GM23338 (cell line): ENCODE results near the gene COG2. TPM values are rescaled to one million over a fixed set of nuclear protein-coding genes. Genes with fewer than 3 reads are reported as not detected.

ENCODE experiments used
- ATAC-seq: fragments of 200-7000 bp; cut with Tn5 transposase; 3 replicates; pipeline ENCODE4 v1.9.1; 2020
- DNase-seq: peaks from one replicate; pipeline ENCODE4 v3.0.0-alpha.2; 2015; ENCODE audit warnings: low spot score
- H2AFZ ChIP-seq: fragments of 200-600 bp; sonication (generic); 2 replicates; pipeline ENCODE4 v1.8.0; 2016; ENCODE audit warnings: antibody characterized with exemption, mild to moderate bottlenecking, moderate library complexity
- H3F3A ChIP-seq: fragments of 200-600 bp; sonication (generic); replicated peaks from 2 replicates; pipeline ENCODE4 v1.8.0; 2017; ENCODE audit warnings: antibody characterized with exemption, mixed run types, low read depth
- H3K27ac ChIP-seq: fragments of 200-600 bp; sonication (generic); 2 replicates; pipeline ENCODE4 v1.6.1; 2016; ENCODE audit warnings: low read depth
- H3K27me3 ChIP-seq: fragments of 200-600 bp; sonication (generic); 2 replicates; pipeline ENCODE4 v1.8.0; 2016; ENCODE audit warnings: mild to moderate bottlenecking, mixed run types, moderate library complexity; ENCODE audit not compliant: insufficient read depth
- H3K36me3 ChIP-seq: fragments of 200-600 bp; sonication (generic); 2 replicates; pipeline ENCODE4 v1.8.0; 2016; ENCODE audit warnings: mild to moderate bottlenecking; ENCODE audit not compliant: insufficient read depth
- H3K4me1 ChIP-seq: fragments of 200-600 bp; sonication (generic); 2 replicates; pipeline ENCODE4 v1.8.0; 2016; ENCODE audit warnings: mild to moderate bottlenecking, moderate library complexity; ENCODE audit not compliant: insufficient read depth
- H3K4me2 ChIP-seq: fragments of 200-600 bp; sonication (generic); 2 replicates; pipeline ENCODE4 v1.7.1; 2017; ENCODE audit warnings: mixed run types
- H3K4me3 ChIP-seq: fragments of 200-600 bp; sonication (generic); 2 replicates; pipeline ENCODE4 v1.6.1; 2016; ENCODE audit warnings: mixed run types
- H3K79me2 ChIP-seq: fragments of 200-600 bp; sonication (generic); replicated peaks from 2 replicates; pipeline ENCODE4 v1.8.0; 2017; ENCODE audit warnings: mild to moderate bottlenecking; ENCODE audit not compliant: insufficient read depth
- H3K9me2 ChIP-seq: fragments of 200-600 bp; sonication (generic); 2 replicates; pipeline ENCODE4 v1.8.0; 2017; ENCODE audit not compliant: insufficient read depth
- H4K20me1 ChIP-seq: fragments of 200-600 bp; sonication (generic); replicated peaks from 2 replicates; pipeline ENCODE4 v1.8.0; 2017; ENCODE audit warnings: mild to moderate bottlenecking; ENCODE audit not compliant: insufficient read depth
- H3K27ac Mint-ChIP-seq: 2 replicates; pipeline ENCODE4 v1.8.0; 2020; ENCODE audit warnings: inconsistent platforms, mild to moderate bottlenecking, moderate library complexity, mixed read lengths
- H3K27me3 Mint-ChIP-seq: 3 replicates; pipeline ENCODE4 v1.8.0; 2022; ENCODE audit warnings: low read depth, mild to moderate bottlenecking, moderate library complexity, mixed read lengths, inconsistent platforms; ENCODE audit not compliant: insufficient read depth, poor library complexity
- H3K36me3 Mint-ChIP-seq: 3 replicates; pipeline ENCODE4 v1.8.0; 2021; ENCODE audit warnings: low read depth, mild to moderate bottlenecking, inconsistent platforms, moderate library complexity, mixed read lengths
- H3K4me1 Mint-ChIP-seq: 3 replicates; pipeline ENCODE4 v1.8.0; 2020; ENCODE audit warnings: mild to moderate bottlenecking, inconsistent platforms, mixed read lengths
- H3K4me3 Mint-ChIP-seq: 3 replicates; pipeline ENCODE4 v1.8.0; 2021; ENCODE audit warnings: moderate library complexity, mild to moderate bottlenecking, inconsistent platforms, mixed read lengths
- H3K9me3 Mint-ChIP-seq: 3 replicates; pipeline ENCODE4 v1.8.0; 2020; ENCODE audit warnings: moderate library complexity, mild to moderate bottlenecking, inconsistent platforms, mixed read lengths
- CREB1 ChIP-seq: fragments of 250-450 bp; sonication (Bioruptor Pico); IDR thresholded peaks from 2 replicates; pipeline ENCODE4 v1.5.0; 2020; ENCODE audit warnings: low read depth, mild to moderate bottlenecking, moderate library complexity
- CTCF ChIP-seq, 2 experiments: fragments of 200-600 bp in 1 of 2; sonication (generic) in 1 of 2; conservative IDR thresholded peaks; 2 replicates each; pipeline versions ENCODE4 v1.5.1 to v1.6.1; 2016 to 2017; ENCODE audit warnings: antibody characterized with exemption in 2 of 2, low read depth in 2 of 2, mild to moderate bottlenecking in 2 of 2, moderate library complexity in 1 of 2
- ETS1 ChIP-seq: IDR thresholded peaks from 2 replicates; pipeline ENCODE4 v1.6.1; 2016; ENCODE audit warnings: antibody characterized with exemption
- JUNB ChIP-seq: IDR thresholded peaks from one replicate; pipeline ENCODE4 v1.6.1; 2016; ENCODE audit warnings: antibody characterized with exemption; ENCODE audit not compliant: unreplicated experiment
- POLR2AphosphoS5 ChIP-seq: IDR thresholded peaks from 2 replicates; pipeline ENCODE4 v1.6.1; 2016; ENCODE audit warnings: antibody characterized with exemption, low read depth
- REST ChIP-seq: IDR thresholded peaks from one replicate; pipeline ENCODE4 v1.6.1; 2018; ENCODE audit warnings: antibody characterized with exemption; ENCODE audit not compliant: unreplicated experiment
- STAT1 ChIP-seq: IDR thresholded peaks from one replicate; pipeline ENCODE4 v1.6.1; 2016; ENCODE audit warnings: antibody characterized with exemption; ENCODE audit not compliant: unreplicated experiment
- ZNF114 ChIP-seq: fragments of 250-450 bp; sonication (Bioruptor Pico); IDR thresholded peaks from 2 replicates; pipeline ENCODE4 v1.5.0; 2020; ENCODE audit warnings: mild to moderate bottlenecking, moderate library complexity
- ZNF331 ChIP-seq: fragments of 250-450 bp; sonication (Bioruptor Pico); IDR thresholded peaks from 2 replicates; pipeline ENCODE4 v1.5.0; 2020; ENCODE audit warnings: low read depth, mild to moderate bottlenecking, moderate library complexity
- ZNF462 ChIP-seq: fragments of 250-450 bp; sonication (Bioruptor Pico); IDR thresholded peaks from 2 replicates; pipeline ENCODE4 v1.5.0; 2020; ENCODE audit warnings: mild to moderate bottlenecking, moderate library complexity
- polyA plus RNA-seq: library from polyadenylated mRNA; unstranded; fragments of >200 nt; fragmentation: Nextera tagmentation; extraction: Ambion mirVana; gene quantifications from 2 replicates; pipeline ENCODE4 v1.2.1, GENCODE V29; 2016
- total RNA-seq: library from RNA; depleted of rRNA; stranded (reverse); fragments of >200 nt; shearing (Covaris generic); gene quantifications from 2 replicates; pipeline ENCODE4 v1.2.3, GENCODE V29; 2014

Gene COG2
- total and polyA plus RNA-seq, 2 experiments from 2014 or later, result 35.8 to 38.5 TPM

GRCh38 chr1:230612651-230613050 lies 29.6 kb upstream of the COG2 start:
- Histone ChIP-seq H3K4me3 (no peak overlapping the region), H2AFZ (no peak overlapping the region), H3K4me2 (no peak overlapping the region), H4K20me1 (no peaks in the 10 kb centered on the region), H3K4me1 (peaks cover 26% of the 10 kb centered on the region), H3F3A (no peaks in the 10 kb centered on the region), H3K27ac (no peak overlapping the region), H3K27me3 (no peaks in the 10 kb centered on the region), H3K9me2 (no peaks in the 10 kb centered on the region), H3K36me3 (no peaks in the 10 kb centered on the region), H3K79me2 (no peaks in the 10 kb centered on the region)
- DNase-seq (no peak), ATAC-seq (no peak)
- Mint-ChIP-seq H3K4me3 (no peak overlapping the region), H3K27ac (no peak overlapping the region), H3K36me3 (no peaks in the 10 kb centered on the region), H3K4me1 (peaks cover 25% of the 10 kb centered on the region), H3K9me3 (no peaks in the 10 kb centered on the region), H3K27me3 (peaks cover 2% of the 10 kb centered on the region)
- no peak for TF ChIP-seq ZNF462 (CRISPR knock-in tag)
- TF ChIP-seq JUNB, result no peak
- TF ChIP-seq POLR2AphosphoS5, result no peak
- no peak for TF ChIP-seq STAT1
- no peak for TF ChIP-seq ETS1

- H3K36me3 ChIP-seq, result no peaks in the 10 kb centered on the region
- peaks cover 25% of the 10 kb centered on the region for H3K4me1 Mint-ChIP-seq
- no peak for ATAC-seq
- no peak overlapping the region for H3K27ac Mint-ChIP-seq
- peaks cover 16% of the 10 kb centered on the region for H3K4me1 ChIP-seq
- no peak for DNase-seq
- no peaks in the 10 kb centered on the region for H3K9me3 Mint-ChIP-seq
- no peak overlapping the region for H3K4me2 ChIP-seq
- H3K27ac ChIP-seq, result no peak overlapping the region
- no peaks in the 10 kb centered on the region for H3K79me2 ChIP-seq
- no peaks in the 10 kb centered on the region for H3K36me3 Mint-ChIP-seq
- H3F3A ChIP-seq, result no peaks in the 10 kb centered on the region
- H3K27me3 Mint-ChIP-seq, result no peaks in the 10 kb centered on the region
- no peaks in the 10 kb centered on the region for H4K20me1 ChIP-seq
- H2AFZ ChIP-seq, result no peak overlapping the region
- no peaks in the 10 kb centered on the region for H3K27me3 ChIP-seq
- H3K4me3 Mint-ChIP-seq, result no peak overlapping the region
- H3K9me2 ChIP-seq, result peaks cover 4% of the 10 kb centered on the region; the same call in 1 of the 2 replicates
- no peak overlapping the region for H3K4me3 ChIP-seq
- no peak for TF ChIP-seq JUNB
- no peak for TF ChIP-seq STAT1
- TF ChIP-seq CTCF (conservative IDR thresholded peaks at IDR 0.05; ENCODE audit: low read depth in 2 of 2), result no peak
- no peak for TF ChIP-seq CREB1 (CRISPR knock-in tag)
- TF ChIP-seq ZNF114 (CRISPR knock-in tag), result no peak
- no peak for TF ChIP-seq ZNF331 (CRISPR knock-in tag)
- no peak for TF ChIP-seq REST
Observed at GRCh38 chr1:230614121-230614520, 28.2 kb upstream of the COG2 start.
